ENCODE data around the gene TEX51.

The TEX51 gene

GRCh38 chr2:126908721-126909177 lies 10.1 kb downstream of the TEX51 start:
- H3K4me3 ChIP-seq (ENCODE audit: low read depth in 1 of 2, low read length in 2 of 2) = no peak overlapping the region
- H3K9me3 ChIP-seq (ENCODE audit: low read length) = no peaks in the 10 kb centered on the region
- H3K9ac ChIP-seq (ENCODE audit: low read length) = no peak overlapping the region
- no peaks in the 10 kb centered on the region for H3K27me3 ChIP-seq (ENCODE audit: control insufficient read depth in 1 of 2, insufficient read depth in 2 of 2, low read length in 2 of 2)
- H3K4me1 ChIP-seq (ENCODE audit: insufficient read depth, low read length) = peaks cover 19% of the 10 kb centered on the region
- H3K27ac ChIP-seq (ENCODE audit: low read depth, low read length) = peak overlapping the region; percentile 41
- H3K36me3 ChIP-seq (ENCODE audit: insufficient read depth, low read length) = no peaks in the 10 kb centered on the region

GRCh38 chr2:126909366-126909765 lies 10.7 kb downstream of the TEX51 start:
- H3K9me3 ChIP-seq (ENCODE audit: low read length) = no peaks in the 10 kb centered on the region
- no peaks in the 10 kb centered on the region for H3K27me3 ChIP-seq (ENCODE audit: control insufficient read depth in 1 of 2, insufficient read depth in 2 of 2, low read length in 2 of 2)
- H3K9ac ChIP-seq (ENCODE audit: low read length) = no peak overlapping the region
- H3K27ac ChIP-seq (ENCODE audit: low read depth, low read length) = peak overlapping the region; percentile 30
- no peaks in the 10 kb centered on the region for H3K36me3 ChIP-seq (ENCODE audit: insufficient read depth, low read length)
- H3K4me3 ChIP-seq (ENCODE audit: low read depth in 1 of 2, low read length in 2 of 2) = no peak overlapping the region
- peaks cover 19% of the 10 kb centered on the region for H3K4me1 ChIP-seq (ENCODE audit: insufficient read depth, low read length)

- H3K4me1 ChIP-seq (ENCODE audit: insufficient read depth, low read length) = peaks cover 19% of the 10 kb centered on the region
- no peak overlapping the region for H3K4me3 ChIP-seq (ENCODE audit: low read depth in 1 of 2, low read length in 2 of 2)
- H3K27ac ChIP-seq (ENCODE audit: low read depth, low read length) = no peak overlapping the region
- H3K27me3 ChIP-seq (ENCODE audit: control insufficient read depth in 1 of 2, insufficient read depth in 2 of 2, low read length in 2 of 2) = no peaks in the 10 kb centered on the region
- H3K36me3 ChIP-seq (ENCODE audit: insufficient read depth, low read length) = no peaks in the 10 kb centered on the region
- H3K9me3 ChIP-seq (ENCODE audit: low read length) = no peaks in the 10 kb centered on the region
- H3K9ac ChIP-seq (ENCODE audit: low read length) = no peak overlapping the region
Observed at GRCh38 chr2:126909781-126910180, 11.1 kb downstream of the TEX51 start.

- Histone ChIP-seq H3K4me1 (ENCODE audit: insufficient read depth, low read length) (peaks cover 19% of the 10 kb centered on the region), H3K36me3 (ENCODE audit: insufficient read depth, low read length) (no peaks in the 10 kb centered on the region), H3K4me3 (ENCODE audit: low read depth in 1 of 2, low read length in 2 of 2) (no peak overlapping the region), H3K9me3 (ENCODE audit: low read length) (no peaks in the 10 kb centered on the region), H3K9ac (ENCODE audit: low read length) (no peak overlapping the region), H3K27ac (ENCODE audit: low read depth, low read length) (no peak overlapping the region), H3K27me3 (ENCODE audit: control insufficient read depth in 1 of 2, insufficient read depth in 2 of 2, low read length in 2 of 2) (no peaks in the 10 kb centered on the region)
Observed at GRCh38 chr2:126910637-126911036, 11.9 kb downstream of the TEX51 start.

GRCh38 chr2:126911111-126911796 lies 12.6 kb downstream of the TEX51 start:
- Histone ChIP-seq H3K9me3 (ENCODE audit: low read length) (no peaks in the 10 kb centered on the region), H3K36me3 (ENCODE audit: insufficient read depth, low read length) (no peaks in the 10 kb centered on the region), H3K4me1 (ENCODE audit: insufficient read depth, low read length) (peaks cover 19% of the 10 kb centered on the region), H3K27ac (ENCODE audit: low read depth, low read length) (no peak overlapping the region), H3K9ac (ENCODE audit: low read length) (no peak overlapping the region), H3K27me3 (ENCODE audit: control insufficient read depth in 1 of 2, insufficient read depth in 2 of 2, low read length in 2 of 2) (no peaks in the 10 kb centered on the region), H3K4me3 (ENCODE audit: low read depth in 1 of 2, low read length in 2 of 2) (no peak overlapping the region)

GRCh38 chr2:126912201-126912600 lies 13.5 kb downstream of the TEX51 start:
- Histone ChIP-seq H3K4me1 (ENCODE audit: insufficient read depth, low read length) (peaks cover 19% of the 10 kb centered on the region), H3K9ac (ENCODE audit: low read length) (no peak overlapping the region), H3K27me3 (ENCODE audit: control insufficient read depth in 1 of 2, insufficient read depth in 2 of 2, low read length in 2 of 2) (no peaks in the 10 kb centered on the region), H3K9me3 (ENCODE audit: low read length) (no peaks in the 10 kb centered on the region), H3K4me3 (ENCODE audit: low read depth in 1 of 2, low read length in 2 of 2) (no peak overlapping the region), H3K36me3 (ENCODE audit: insufficient read depth, low read length) (no peaks in the 10 kb centered on the region), H3K27ac (ENCODE audit: low read depth, low read length) (no peak overlapping the region)

GRCh38 chr2:126913329-126913728 lies 14.6 kb downstream of the TEX51 start:
- Histone ChIP-seq H3K36me3 (ENCODE audit: insufficient read depth, low read length) (no peaks in the 10 kb centered on the region), H3K4me1 (ENCODE audit: insufficient read depth, low read length) (peaks cover 13% of the 10 kb centered on the region), H3K27me3 (ENCODE audit: control insufficient read depth in 1 of 2, insufficient read depth in 2 of 2, low read length in 2 of 2) (no peaks in the 10 kb centered on the region), H3K9ac (ENCODE audit: low read length) (no peak overlapping the region), H3K27ac (ENCODE audit: low read depth, low read length) (no peak overlapping the region), H3K4me3 (ENCODE audit: low read depth in 1 of 2, low read length in 2 of 2) (no peak overlapping the region), H3K9me3 (ENCODE audit: low read length) (no peaks in the 10 kb centered on the region)

GRCh38 chr2:126913881-126914615 lies 15.4 kb downstream of the TEX51 start:
- H3K9me3 ChIP-seq (ENCODE audit: low read length) = no peaks in the 10 kb centered on the region
- H3K9ac ChIP-seq (ENCODE audit: low read length) = no peak overlapping the region

GRCh38 chr2:126914811-126915500 lies 16.3 kb downstream of the TEX51 start:
- Histone ChIP-seq H3K9me3 (ENCODE audit: low read length) (no peaks in the 10 kb centered on the region), H3K9ac (ENCODE audit: low read length) (no peak overlapping the region), H3K27ac (ENCODE audit: low read depth, low read length) (no peak overlapping the region)

More at GRCh38 chr2:126913881-126914615, 15.4 kb downstream of the TEX51 start:
- Histone ChIP-seq H3K4me3 (ENCODE audit: low read depth in 1 of 2, low read length in 2 of 2) (no peak overlapping the region), H3K27me3 (ENCODE audit: control insufficient read depth in 1 of 2, insufficient read depth in 2 of 2, low read length in 2 of 2) (no peaks in the 10 kb centered on the region), H3K4me1 (ENCODE audit: insufficient read depth, low read length) (peaks cover 9% of the 10 kb centered on the region), H3K36me3 (ENCODE audit: insufficient read depth, low read length) (no peaks in the 10 kb centered on the region), H3K27ac (ENCODE audit: low read depth, low read length) (no peak overlapping the region)

GRCh38 chr2:126915903-126916302 lies 17.2 kb downstream of the TEX51 start:
- Histone ChIP-seq H3K27me3 (ENCODE audit: control insufficient read depth in 1 of 2, insufficient read depth in 2 of 2, low read length in 2 of 2) (no peaks in the 10 kb centered on the region), H3K27ac (ENCODE audit: low read depth, low read length) (no peak overlapping the region), H3K9ac (ENCODE audit: low read length) (no peak overlapping the region), H3K4me1 (ENCODE audit: insufficient read depth, low read length) (no peaks in the 10 kb centered on the region), H3K36me3 (ENCODE audit: insufficient read depth, low read length) (no peaks in the 10 kb centered on the region), H3K4me3 (ENCODE audit: low read depth in 1 of 2, low read length in 2 of 2) (no peak overlapping the region), H3K9me3 (ENCODE audit: low read length) (no peaks in the 10 kb centered on the region)

More at GRCh38 chr2:126914811-126915500, 16.3 kb downstream of the TEX51 start:
- Histone ChIP-seq H3K36me3 (ENCODE audit: insufficient read depth, low read length) (no peaks in the 10 kb centered on the region), H3K4me3 (ENCODE audit: low read depth in 1 of 2, low read length in 2 of 2) (no peak overlapping the region), H3K27me3 (ENCODE audit: control insufficient read depth in 1 of 2, insufficient read depth in 2 of 2, low read length in 2 of 2) (no peaks in the 10 kb centered on the region), H3K4me1 (ENCODE audit: insufficient read depth, low read length) (no peaks in the 10 kb centered on the region)

GRCh38 chr2:126916744-126917143 lies 18.1 kb downstream of the TEX51 start:
- Histone ChIP-seq H3K4me1 (ENCODE audit: insufficient read depth, low read length) (no peaks in the 10 kb centered on the region), H3K36me3 (ENCODE audit: insufficient read depth, low read length) (no peaks in the 10 kb centered on the region), H3K9ac (ENCODE audit: low read length) (no peak overlapping the region), H3K27ac (ENCODE audit: low read depth, low read length) (no peak overlapping the region), H3K4me3 (ENCODE audit: low read depth in 1 of 2, low read length in 2 of 2) (no peak overlapping the region), H3K27me3 (ENCODE audit: control insufficient read depth in 1 of 2, insufficient read depth in 2 of 2, low read length in 2 of 2) (no peaks in the 10 kb centered on the region), H3K9me3 (ENCODE audit: low read length) (no peaks in the 10 kb centered on the region)
